Ascending aorta (tissue), 2 donors: Measurements from ENCODE around the gene CSF2RB. TPM values are rescaled to one million over a fixed set of nuclear protein-coding genes. Genes with fewer than 3 reads are reported as not detected.

Experiments
- DNase-seq, 2 donors: peaks; one replicate each; pipeline ENCODE4 v3.0.0-alpha.2; 2019; ENCODE audit warnings: low spot score in 2 of 2
- H3K27ac ChIP-seq, 2 donors: fragments of 200-600 bp; sonication (generic); one replicate each; pipeline ENCODE4 v1.5.1; 2016 to 2017; ENCODE audit warnings: mild to moderate bottlenecking in 1 of 2
- H3K27me3 ChIP-seq: fragments of 200-600 bp; sonication (generic); one replicate; pipeline ENCODE4 v1.5.1; 2017
- H3K36me3 ChIP-seq, 2 donors: fragments of 200-600 bp; sonication (generic); one replicate each; pipeline ENCODE4 v1.5.1; 2016
- H3K4me1 ChIP-seq, 2 donors: fragments of 200-600 bp; sonication (generic); one replicate each; pipeline ENCODE4 v1.5.1; 2016 to 2017; ENCODE audit warnings: mild to moderate bottlenecking in 1 of 2
- H3K4me3 ChIP-seq, 2 donors: fragments of 200-600 bp; sonication (generic); one replicate each; pipeline ENCODE4 v1.5.1; 2016 to 2017; ENCODE audit warnings: mild to moderate bottlenecking in 1 of 2
- H3K9me3 ChIP-seq, 2 donors: fragments of 200-600 bp; sonication (generic); one replicate each; pipeline ENCODE4 v1.5.1; 2016
- intact Hi-C: fragments of 100-400 bp; cut with DNase I; formaldehyde crosslinking; loops from one replicate; pipeline ENCODE4 v1.15.1; 2023
- total RNA-seq: library from RNA; depleted of rRNA; stranded (reverse); fragments of >200 nt; gene quantifications from one replicate; pipeline ENCODE4 v1.1.0, GENCODE V29; 2016
- TF ChIP-seq, protein P1 (sequence below), 3 experiments: fragments of 200-600 bp in 2 of 3; fragments of 450-650 bp in 1 of 3; sonication (generic) in 2 of 3; IDR thresholded peaks; one replicate each; pipeline ENCODE4 v1.5.1; 2016 to 2019; ENCODE audit warnings: antibody characterized with exemption in 3 of 3, mild to moderate bottlenecking in 1 of 3, moderate library complexity in 1 of 3

Gene CSF2RB
- total RNA-seq, 1 donor from 2014 or later = 6.0 TPM

- Histone ChIP-seq H3K4me3 (no peak overlapping the region), H3K9me3 (peaks cover 0 to 8% of the 10 kb centered on the region in 2 donors), H3K27ac (no peak overlapping the region), H3K4me1 (no peaks in the 10 kb centered on the region), H3K27me3 (no peaks in the 10 kb centered on the region), H3K36me3 (no peaks in the 10 kb centered on the region)
- DNase-seq = no peak
- intact Hi-C loops = no loop called here
- TF ChIP-seq, protein P1, sequence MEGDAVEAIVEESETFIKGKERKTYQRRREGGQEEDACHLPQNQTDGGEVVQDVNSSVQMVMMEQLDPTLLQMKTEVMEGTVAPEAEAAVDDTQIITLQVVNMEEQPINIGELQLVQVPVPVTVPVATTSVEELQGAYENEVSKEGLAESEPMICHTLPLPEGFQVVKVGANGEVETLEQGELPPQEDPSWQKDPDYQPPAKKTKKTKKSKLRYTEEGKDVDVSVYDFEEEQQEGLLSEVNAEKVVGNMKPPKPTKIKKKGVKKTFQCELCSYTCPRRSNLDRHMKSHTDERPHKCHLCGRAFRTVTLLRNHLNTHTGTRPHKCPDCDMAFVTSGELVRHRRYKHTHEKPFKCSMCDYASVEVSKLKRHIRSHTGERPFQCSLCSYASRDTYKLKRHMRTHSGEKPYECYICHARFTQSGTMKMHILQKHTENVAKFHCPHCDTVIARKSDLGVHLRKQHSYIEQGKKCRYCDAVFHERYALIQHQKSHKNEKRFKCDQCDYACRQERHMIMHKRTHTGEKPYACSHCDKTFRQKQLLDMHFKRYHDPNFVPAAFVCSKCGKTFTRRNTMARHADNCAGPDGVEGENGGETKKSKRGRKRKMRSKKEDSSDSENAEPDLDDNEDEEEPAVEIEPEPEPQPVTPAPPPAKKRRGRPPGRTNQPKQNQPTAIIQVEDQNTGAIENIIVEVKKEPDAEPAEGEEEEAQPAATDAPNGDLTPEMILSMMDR (IDR thresholded peaks at IDR 0.05) = no peak
Measured at GRCh38 chr22:36891646-36892045, 21.8 kb upstream of the CSF2RB start.

- TF ChIP-seq, protein P1 (IDR thresholded peaks at IDR 0.05) = no peak
- no peak overlapping the region for H3K4me3 ChIP-seq
- H3K36me3 ChIP-seq = no peaks in the 10 kb centered on the region
- peaks cover 0 to 8% of the 10 kb centered on the region in 2 donors for H3K9me3 ChIP-seq
- no peak overlapping the region for H3K27ac ChIP-seq
- no peaks in the 10 kb centered on the region for H3K4me1 ChIP-seq
- no peak for DNase-seq
- H3K27me3 ChIP-seq = no peaks in the 10 kb centered on the region
- intact Hi-C loops = no loop called here
Measured at GRCh38 chr22:36892292-36892691, 21.1 kb upstream of the CSF2RB start.

DNA sequence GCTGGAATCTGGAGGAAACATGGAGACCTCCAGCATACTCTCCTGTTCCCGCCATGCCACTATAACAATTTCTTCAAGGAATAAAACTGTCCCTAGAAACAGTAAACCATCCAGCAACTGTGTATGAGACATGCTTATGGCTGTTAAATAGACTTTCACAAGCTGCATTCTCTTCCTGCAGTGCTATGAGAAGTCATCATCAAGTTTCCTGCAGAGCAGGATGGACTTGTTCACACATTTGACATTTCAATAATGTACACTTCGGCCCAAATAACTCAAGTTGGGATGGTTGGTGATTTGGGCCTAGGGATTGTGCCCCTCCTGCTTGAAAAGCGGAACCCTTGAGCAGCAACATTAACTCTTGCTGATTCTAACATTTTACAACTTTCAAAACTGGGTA lies 20.2 kb upstream of the CSF2RB start:
- intact Hi-C loops = no loop called here
- DNase-seq = no peak

DNA sequence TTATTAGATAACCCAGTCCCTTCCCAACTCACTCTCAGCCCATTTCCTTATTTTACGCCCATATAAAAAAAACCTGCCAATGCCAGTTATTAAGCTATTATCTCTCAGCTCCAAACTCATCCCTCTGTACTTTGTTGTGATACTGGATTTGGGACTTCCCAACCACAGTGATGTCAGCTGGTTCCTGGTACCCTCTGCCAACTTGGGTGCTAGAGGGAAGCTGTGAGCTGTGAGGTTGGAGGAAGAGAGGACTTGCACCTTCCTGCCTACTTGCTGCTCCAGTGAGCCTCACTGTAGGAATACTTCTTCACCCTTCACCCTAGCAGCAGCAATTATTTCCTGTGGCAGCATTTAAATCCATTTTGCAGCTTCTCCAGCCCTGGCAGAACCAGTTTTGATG lies 19.2 kb upstream of the CSF2RB start:
- Histone ChIP-seq H3K4me3 (no peak overlapping the region), H3K36me3 (no peaks in the 10 kb centered on the region), H3K27ac (no peak overlapping the region), H3K27me3 (no peaks in the 10 kb centered on the region), H3K9me3 (peaks cover 0 to 12% of the 10 kb centered on the region in 2 donors), H3K4me1 (no peaks in the 10 kb centered on the region)
- intact Hi-C loops = no loop called here
- TF ChIP-seq, protein P1 (IDR thresholded peaks at IDR 0.05) = no peak
- DNase-seq = no peak

More for the DNA sequence above, 20.2 kb upstream of the CSF2RB start:
- Histone ChIP-seq H3K4me1 (no peaks in the 10 kb centered on the region), H3K9me3 (peaks cover 0 to 12% of the 10 kb centered on the region in 2 donors), H3K27ac (no peak overlapping the region), H3K4me3 (no peak overlapping the region), H3K36me3 (no peaks in the 10 kb centered on the region), H3K27me3 (no peaks in the 10 kb centered on the region)
- TF ChIP-seq, protein P1 (IDR thresholded peaks at IDR 0.05) = no peak

DNA sequence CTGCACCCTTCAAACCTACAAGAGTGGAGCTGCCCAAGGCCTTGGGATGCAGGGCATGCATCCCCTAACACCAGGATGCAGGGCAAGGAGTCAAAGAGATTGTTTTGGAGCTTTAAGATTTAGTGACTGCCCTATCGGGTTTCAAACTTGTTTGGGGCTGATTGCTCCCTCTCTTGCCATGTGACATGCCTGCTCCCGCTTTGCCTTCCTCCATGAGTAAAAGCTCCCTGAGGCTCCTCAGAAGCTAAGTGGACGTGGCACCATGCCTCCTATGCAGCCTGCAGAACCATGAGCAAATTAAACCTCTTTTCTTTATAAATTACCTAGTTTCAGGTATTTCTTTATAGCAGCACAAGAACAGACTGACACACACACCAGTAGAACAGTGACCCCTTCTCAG lies 15.8 kb upstream of the CSF2RB start:
- no peaks in the 10 kb centered on the region for H3K27me3 ChIP-seq
- no peak overlapping the region for H3K4me3 ChIP-seq
- H3K36me3 ChIP-seq = no peaks in the 10 kb centered on the region
- H3K9me3 ChIP-seq = peaks cover 0 to 17% of the 10 kb centered on the region in 2 donors
- no peaks in the 10 kb centered on the region for H3K4me1 ChIP-seq
- DNase-seq = no peak
- H3K27ac ChIP-seq = no peak overlapping the region
- intact Hi-C loops = no loop called here
- TF ChIP-seq, protein P1 (IDR thresholded peaks at IDR 0.05) = no peak

- no peak for DNase-seq
- peaks cover 0 to 17% of the 10 kb centered on the region in 2 donors for H3K9me3 ChIP-seq
- H3K4me3 ChIP-seq = no peak overlapping the region
- no peaks in the 10 kb centered on the region for H3K4me1 ChIP-seq
- H3K36me3 ChIP-seq = no peaks in the 10 kb centered on the region
- intact Hi-C loops = no loop called here
- no peak overlapping the region for H3K27ac ChIP-seq
- TF ChIP-seq, protein P1 (IDR thresholded peaks at IDR 0.05) = no peak
- no peaks in the 10 kb centered on the region for H3K27me3 ChIP-seq
Measured at GRCh38 chr22:36898690-36899089, 14.7 kb upstream of the CSF2RB start.
